ENCODE data around the gene ZDHHC14.

ZDHHC14 gene

DNA sequence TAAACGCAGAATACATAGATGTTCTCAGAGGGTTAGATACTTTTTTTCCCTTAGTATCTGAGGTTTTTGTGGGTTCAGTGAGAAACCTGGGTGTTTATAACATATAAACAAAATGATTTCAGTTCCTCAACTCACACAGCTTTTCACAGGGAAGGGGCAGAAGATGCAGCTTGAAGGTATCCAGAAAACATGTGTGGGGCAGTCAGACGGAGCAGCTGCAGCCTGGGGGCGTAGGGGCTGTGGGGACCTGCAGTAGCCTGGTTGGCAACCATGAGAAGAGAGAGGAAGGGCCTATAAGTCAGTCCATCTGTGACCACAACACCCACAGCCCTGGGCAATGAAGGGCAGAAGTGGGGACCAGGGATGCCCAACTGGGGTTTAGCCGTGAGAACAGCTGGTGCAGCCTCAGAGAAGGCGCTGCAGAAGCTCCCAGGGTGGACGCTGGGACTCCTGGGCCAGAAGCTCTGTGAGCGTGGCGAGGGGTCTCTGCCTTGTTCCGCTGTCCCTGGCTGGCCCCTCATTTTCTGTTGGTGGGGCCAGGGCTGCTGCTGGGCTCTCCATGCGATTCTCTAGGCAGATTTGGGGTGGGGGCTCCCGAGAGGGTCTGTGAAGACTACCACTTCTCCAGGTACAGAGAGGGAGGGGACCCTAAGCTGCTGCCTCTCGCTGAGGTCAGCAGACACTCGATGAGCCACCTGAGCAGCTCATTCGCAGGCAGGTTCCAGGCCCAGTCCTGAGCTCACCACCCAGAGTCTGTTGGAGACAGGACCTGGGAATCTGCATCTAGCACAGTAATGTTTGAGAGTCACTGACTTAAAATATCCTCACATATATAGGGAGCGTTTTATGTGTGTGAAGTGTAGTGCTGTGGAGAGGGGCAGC, 181.2 kb downstream of the ZDHHC14 start:
- H3K27ac ChIP-seq (ENCODE audit: low read depth in 2 of 2, low read length in 2 of 2), result peak overlapping the region; percentile 19 to 52
- H3K9me3 ChIP-seq (ENCODE audit: control insufficient read depth in 2 of 2, low read length in 2 of 2), result no peaks in the 10 kb centered on the region
- H3K27me3 ChIP-seq (ENCODE audit: control insufficient read depth in 2 of 2, insufficient read depth in 2 of 2, low read length in 2 of 2), result no peaks in the 10 kb centered on the region
- H3K4me3 ChIP-seq (ENCODE audit: low read length in 2 of 2), result no peak overlapping the region
- H3K9ac ChIP-seq (ENCODE audit: low read depth in 1 of 2, low read length in 2 of 2), result no peak overlapping the region
- H3K4me1 ChIP-seq (ENCODE audit: control insufficient read depth in 2 of 2, insufficient read depth in 2 of 2, low read length in 2 of 2), result peaks cover 0 to 8% of the 10 kb centered on the region in 2 donors
- H3K36me3 ChIP-seq (ENCODE audit: control insufficient read depth in 2 of 2, insufficient read depth in 2 of 2, low read length in 2 of 2), result no peaks in the 10 kb centered on the region

DNA sequence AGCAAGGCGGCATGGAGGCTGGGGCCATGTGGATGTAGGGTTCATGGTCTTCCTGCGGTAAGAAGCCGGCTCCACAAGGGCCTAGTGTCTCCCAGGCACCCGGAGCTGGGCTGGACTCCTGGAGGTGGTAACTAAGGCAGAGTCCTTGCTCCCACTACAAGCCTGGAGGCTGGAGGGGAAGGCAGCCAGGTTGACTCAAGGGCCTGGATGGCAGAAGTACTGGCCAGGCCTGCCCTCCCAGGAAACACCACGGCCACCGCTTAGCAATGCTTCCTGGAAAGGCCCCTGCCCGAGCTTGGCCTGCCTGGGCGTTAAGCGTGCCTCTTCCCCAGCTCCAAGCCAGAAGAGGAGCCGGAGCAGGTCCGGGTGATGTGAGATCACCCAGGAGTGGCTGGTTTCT, 182.0 kb downstream of the ZDHHC14 start:
- Histone ChIP-seq H3K4me3 (ENCODE audit: low read length in 2 of 2) (no peak overlapping the region), H3K27me3 (ENCODE audit: control insufficient read depth in 2 of 2, insufficient read depth in 2 of 2, low read length in 2 of 2) (no peaks in the 10 kb centered on the region), H3K36me3 (ENCODE audit: control insufficient read depth in 2 of 2, insufficient read depth in 2 of 2, low read length in 2 of 2) (no peaks in the 10 kb centered on the region), H3K27ac (ENCODE audit: low read depth in 2 of 2, low read length in 2 of 2) (peak overlapping the region in 1 of 2 donors; percentile 52), H3K9me3 (ENCODE audit: control insufficient read depth in 2 of 2, low read length in 2 of 2) (no peaks in the 10 kb centered on the region), H3K4me1 (ENCODE audit: control insufficient read depth in 2 of 2, insufficient read depth in 2 of 2, low read length in 2 of 2) (peaks cover 0 to 8% of the 10 kb centered on the region in 2 donors), H3K9ac (ENCODE audit: low read depth in 1 of 2, low read length in 2 of 2) (no peak overlapping the region)

DNA sequence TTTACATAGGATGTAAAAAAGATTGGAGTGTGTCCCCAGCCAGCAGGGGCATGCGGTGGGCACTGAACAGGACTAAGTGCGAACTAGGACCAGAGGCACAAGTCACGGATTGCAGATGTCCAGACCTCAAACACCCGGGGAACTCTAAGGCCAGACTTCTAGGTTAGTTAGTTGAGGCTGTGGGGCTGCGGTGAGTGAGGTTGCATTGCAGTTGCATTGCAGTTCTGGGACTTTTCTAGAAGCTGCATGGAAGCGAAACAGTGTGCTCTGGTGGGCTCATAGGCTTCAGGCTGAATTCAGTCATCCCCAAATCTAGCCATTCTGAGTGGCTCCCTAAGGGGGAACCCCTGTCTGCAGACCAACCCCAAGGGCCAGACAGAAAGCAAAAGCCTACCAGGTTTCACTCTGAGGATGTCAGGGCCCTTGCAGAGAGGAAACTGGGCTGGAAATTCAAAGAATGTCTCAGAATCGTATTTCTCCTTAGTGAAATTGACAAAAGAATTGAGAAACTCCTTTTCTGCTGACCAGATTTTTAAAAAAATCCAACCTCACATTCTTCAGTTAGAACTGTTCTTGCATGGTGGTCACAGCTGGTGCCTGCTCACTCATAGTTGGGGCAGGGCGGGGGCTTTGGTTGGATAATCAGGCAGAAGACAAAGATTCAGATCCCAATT, 182.8 kb downstream of the ZDHHC14 start:
- Histone ChIP-seq H3K9ac (ENCODE audit: low read depth in 1 of 2, low read length in 2 of 2) (no peak overlapping the region), H3K9me3 (ENCODE audit: control insufficient read depth in 2 of 2, low read length in 2 of 2) (no peaks in the 10 kb centered on the region), H3K36me3 (ENCODE audit: control insufficient read depth in 2 of 2, insufficient read depth in 2 of 2, low read length in 2 of 2) (no peaks in the 10 kb centered on the region), H3K4me1 (ENCODE audit: control insufficient read depth in 2 of 2, insufficient read depth in 2 of 2, low read length in 2 of 2) (peaks cover 0 to 8% of the 10 kb centered on the region in 2 donors), H3K27me3 (ENCODE audit: control insufficient read depth in 2 of 2, insufficient read depth in 2 of 2, low read length in 2 of 2) (no peaks in the 10 kb centered on the region), H3K4me3 (ENCODE audit: low read length in 2 of 2) (no peak overlapping the region), H3K27ac (ENCODE audit: low read depth in 2 of 2, low read length in 2 of 2) (no peak overlapping the region)

DNA sequence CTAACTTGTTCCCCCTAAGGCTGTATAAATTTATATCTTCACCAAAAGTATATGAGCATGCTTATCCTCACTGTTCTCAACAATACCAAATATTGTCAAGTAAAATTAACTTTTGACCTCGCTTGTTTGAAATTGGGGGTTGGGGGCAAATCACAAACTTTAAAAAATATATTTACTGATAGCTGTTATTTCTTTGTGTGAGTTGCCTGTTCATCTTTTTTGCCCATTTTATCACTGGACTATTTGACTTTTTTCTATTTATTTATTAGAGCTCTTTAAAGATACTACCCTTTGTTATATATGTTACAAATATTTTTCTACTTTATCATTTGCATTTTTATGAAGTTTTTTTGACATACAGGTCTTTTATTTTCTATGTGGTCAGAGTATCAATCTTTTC, 187.7 kb downstream of the ZDHHC14 start:
- no peaks in the 10 kb centered on the region for H3K4me1 ChIP-seq (ENCODE audit: control insufficient read depth in 2 of 2, insufficient read depth in 2 of 2, low read length in 2 of 2)
- H3K27me3 ChIP-seq (ENCODE audit: control insufficient read depth in 2 of 2, insufficient read depth in 2 of 2, low read length in 2 of 2), result no peaks in the 10 kb centered on the region
- no peak overlapping the region for H3K27ac ChIP-seq (ENCODE audit: low read depth in 2 of 2, low read length in 2 of 2)
- no peak overlapping the region for H3K4me3 ChIP-seq (ENCODE audit: low read length in 2 of 2)
- H3K36me3 ChIP-seq (ENCODE audit: control insufficient read depth in 2 of 2, insufficient read depth in 2 of 2, low read length in 2 of 2), result no peaks in the 10 kb centered on the region
- H3K9ac ChIP-seq (ENCODE audit: low read depth in 1 of 2, low read length in 2 of 2), result no peak overlapping the region
- no peaks in the 10 kb centered on the region for H3K9me3 ChIP-seq (ENCODE audit: control insufficient read depth in 2 of 2, low read length in 2 of 2)

- H3K27ac ChIP-seq (ENCODE audit: low read depth in 2 of 2, low read length in 2 of 2), result no peak overlapping the region
- no peak overlapping the region for H3K4me3 ChIP-seq (ENCODE audit: low read length in 2 of 2)
- no peaks in the 10 kb centered on the region for H3K4me1 ChIP-seq (ENCODE audit: control insufficient read depth in 2 of 2, insufficient read depth in 2 of 2, low read length in 2 of 2)
These were observed 188.6 kb downstream of the ZDHHC14 start for GRCh38 chr6:157569543-157569942.

DNA sequence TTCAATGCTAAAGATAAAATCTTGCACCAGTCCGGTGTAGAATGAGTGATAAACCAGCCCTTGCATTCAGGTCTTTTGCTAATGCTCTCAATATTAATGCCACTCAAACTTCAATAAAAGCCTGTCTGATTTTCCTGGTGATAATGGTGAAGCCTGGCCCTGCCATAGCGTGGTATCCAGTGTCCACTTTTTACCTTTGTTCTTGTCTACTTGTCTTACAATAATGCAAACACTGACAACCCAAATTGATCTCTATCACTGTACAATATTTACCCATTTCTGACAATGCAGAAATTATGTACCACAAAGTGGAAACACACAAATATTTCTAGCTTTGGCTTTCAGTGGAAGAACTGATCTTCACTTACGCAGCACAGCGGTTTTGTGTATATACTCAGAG, 189.1 kb downstream of the ZDHHC14 start:
- H3K4me3 ChIP-seq (ENCODE audit: low read length in 2 of 2), result no peak overlapping the region
- H3K4me1 ChIP-seq (ENCODE audit: control insufficient read depth in 2 of 2, insufficient read depth in 2 of 2, low read length in 2 of 2), result no peaks in the 10 kb centered on the region
- H3K27me3 ChIP-seq (ENCODE audit: control insufficient read depth in 2 of 2, insufficient read depth in 2 of 2, low read length in 2 of 2), result no peaks in the 10 kb centered on the region
- no peak overlapping the region for H3K9ac ChIP-seq (ENCODE audit: low read depth in 1 of 2, low read length in 2 of 2)
- H3K27ac ChIP-seq (ENCODE audit: low read depth in 2 of 2, low read length in 2 of 2), result no peak overlapping the region
- H3K9me3 ChIP-seq (ENCODE audit: control insufficient read depth in 2 of 2, low read length in 2 of 2), result no peaks in the 10 kb centered on the region
- H3K36me3 ChIP-seq (ENCODE audit: control insufficient read depth in 2 of 2, insufficient read depth in 2 of 2, low read length in 2 of 2), result no peaks in the 10 kb centered on the region

More at GRCh38 chr6:157569543-157569942, 188.6 kb downstream of the ZDHHC14 start:
- Histone ChIP-seq H3K36me3 (ENCODE audit: control insufficient read depth in 2 of 2, insufficient read depth in 2 of 2, low read length in 2 of 2) (no peaks in the 10 kb centered on the region), H3K9ac (ENCODE audit: low read depth in 1 of 2, low read length in 2 of 2) (no peak overlapping the region), H3K9me3 (ENCODE audit: control insufficient read depth in 2 of 2, low read length in 2 of 2) (no peaks in the 10 kb centered on the region), H3K27me3 (ENCODE audit: control insufficient read depth in 2 of 2, insufficient read depth in 2 of 2, low read length in 2 of 2) (no peaks in the 10 kb centered on the region)

GRCh38 chr6:157570752-157571151, 189.8 kb downstream of the ZDHHC14 start:
- no peak overlapping the region for H3K9ac ChIP-seq (ENCODE audit: low read depth in 1 of 2, low read length in 2 of 2)
- H3K27ac ChIP-seq (ENCODE audit: low read depth in 2 of 2, low read length in 2 of 2), result no peak overlapping the region
- H3K27me3 ChIP-seq (ENCODE audit: control insufficient read depth in 2 of 2, insufficient read depth in 2 of 2, low read length in 2 of 2), result no peaks in the 10 kb centered on the region

DNA sequence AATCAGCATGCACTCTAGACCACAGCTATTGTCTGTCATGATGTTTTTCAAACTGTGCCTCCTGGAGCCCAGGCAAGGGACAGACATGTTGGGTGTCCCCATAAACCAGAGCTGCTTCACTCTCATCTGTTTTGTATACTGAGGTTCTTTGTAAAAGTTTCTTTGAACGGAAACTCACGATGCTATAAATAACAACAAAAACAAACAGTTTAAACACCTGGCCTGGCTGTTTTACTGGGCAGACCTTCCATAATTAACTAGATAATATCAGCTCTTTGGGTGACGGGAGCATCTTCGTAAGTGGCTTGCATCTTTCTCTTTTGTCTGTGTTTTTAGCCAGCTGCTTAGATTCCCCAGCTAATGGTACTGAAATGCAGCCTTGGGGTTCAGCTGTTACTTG, 190.3 kb downstream of the ZDHHC14 start:
- no peaks in the 10 kb centered on the region for H3K9me3 ChIP-seq (ENCODE audit: control insufficient read depth in 2 of 2, low read length in 2 of 2)
- H3K27me3 ChIP-seq (ENCODE audit: control insufficient read depth in 2 of 2, insufficient read depth in 2 of 2, low read length in 2 of 2), result no peaks in the 10 kb centered on the region
- H3K9ac ChIP-seq (ENCODE audit: low read depth in 1 of 2, low read length in 2 of 2), result no peak overlapping the region
- no peak overlapping the region for H3K4me3 ChIP-seq (ENCODE audit: low read length in 2 of 2)
- no peaks in the 10 kb centered on the region for H3K4me1 ChIP-seq (ENCODE audit: control insufficient read depth in 2 of 2, insufficient read depth in 2 of 2, low read length in 2 of 2)
- peaks cover 0 to 2% of the 10 kb centered on the region in 2 donors for H3K36me3 ChIP-seq (ENCODE audit: control insufficient read depth in 2 of 2, insufficient read depth in 2 of 2, low read length in 2 of 2)
- H3K27ac ChIP-seq (ENCODE audit: low read depth in 2 of 2, low read length in 2 of 2), result no peak overlapping the region

More at GRCh38 chr6:157570752-157571151, 189.8 kb downstream of the ZDHHC14 start:
- no peaks in the 10 kb centered on the region for H3K9me3 ChIP-seq (ENCODE audit: control insufficient read depth in 2 of 2, low read length in 2 of 2)
- no peaks in the 10 kb centered on the region for H3K4me1 ChIP-seq (ENCODE audit: control insufficient read depth in 2 of 2, insufficient read depth in 2 of 2, low read length in 2 of 2)
- H3K4me3 ChIP-seq (ENCODE audit: low read length in 2 of 2), result no peak overlapping the region
- H3K36me3 ChIP-seq (ENCODE audit: control insufficient read depth in 2 of 2, insufficient read depth in 2 of 2, low read length in 2 of 2), result peaks cover 0 to 2% of the 10 kb centered on the region in 2 donors

- Histone ChIP-seq H3K27me3 (ENCODE audit: control insufficient read depth in 2 of 2, insufficient read depth in 2 of 2, low read length in 2 of 2) (no peaks in the 10 kb centered on the region), H3K4me1 (ENCODE audit: control insufficient read depth in 2 of 2, insufficient read depth in 2 of 2, low read length in 2 of 2) (no peaks in the 10 kb centered on the region)
These were observed 191.0 kb downstream of the ZDHHC14 start for GRCh38 chr6:157571950-157572349.

DNA sequence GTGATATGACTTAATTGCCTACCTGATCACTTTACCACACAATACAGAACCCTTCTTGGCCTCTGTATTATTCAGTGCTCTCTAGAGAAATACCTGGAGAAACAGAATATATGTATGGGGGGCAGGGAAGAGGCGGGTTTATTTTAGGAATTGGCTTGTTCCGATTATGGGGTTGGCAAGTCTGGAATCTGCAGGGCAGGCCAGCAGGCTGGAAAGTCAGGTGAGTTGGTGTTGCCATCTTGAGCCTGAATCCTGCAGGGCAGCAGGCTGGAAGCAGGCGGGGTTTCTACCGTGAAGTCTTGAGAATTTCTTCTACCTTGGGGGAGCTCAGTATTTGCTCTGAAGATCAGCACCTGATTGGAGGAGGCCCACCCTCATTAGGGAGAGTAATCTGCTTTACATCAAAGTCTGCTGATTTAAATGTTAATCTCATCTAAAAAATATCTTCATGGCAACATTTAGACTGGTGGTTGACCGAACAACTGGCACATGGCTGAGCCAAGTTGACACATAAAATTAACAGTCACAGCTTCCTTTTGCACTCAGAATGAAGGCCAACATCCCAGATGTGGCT, 193.9 kb downstream of the ZDHHC14 start:
- no peaks in the 10 kb centered on the region for H3K4me1 ChIP-seq (ENCODE audit: control insufficient read depth in 2 of 2, insufficient read depth in 2 of 2, low read length in 2 of 2)
- peaks cover 0 to 2% of the 10 kb centered on the region in 2 donors for H3K36me3 ChIP-seq (ENCODE audit: control insufficient read depth in 2 of 2, insufficient read depth in 2 of 2, low read length in 2 of 2)
- H3K9me3 ChIP-seq (ENCODE audit: control insufficient read depth in 2 of 2, low read length in 2 of 2), result no peaks in the 10 kb centered on the region
- H3K27ac ChIP-seq (ENCODE audit: low read depth in 2 of 2, low read length in 2 of 2), result no peak overlapping the region
- H3K27me3 ChIP-seq (ENCODE audit: control insufficient read depth in 2 of 2, insufficient read depth in 2 of 2, low read length in 2 of 2), result no peaks in the 10 kb centered on the region
- H3K9ac ChIP-seq (ENCODE audit: low read depth in 1 of 2, low read length in 2 of 2), result no peak overlapping the region
- H3K4me3 ChIP-seq (ENCODE audit: low read length in 2 of 2), result no peak overlapping the region

More at GRCh38 chr6:157571950-157572349, 191.0 kb downstream of the ZDHHC14 start:
- no peak overlapping the region for H3K4me3 ChIP-seq (ENCODE audit: low read length in 2 of 2)
- no peaks in the 10 kb centered on the region for H3K9me3 ChIP-seq (ENCODE audit: control insufficient read depth in 2 of 2, low read length in 2 of 2)
- no peak overlapping the region for H3K9ac ChIP-seq (ENCODE audit: low read depth in 1 of 2, low read length in 2 of 2)
- peaks cover 0 to 2% of the 10 kb centered on the region in 2 donors for H3K36me3 ChIP-seq (ENCODE audit: control insufficient read depth in 2 of 2, insufficient read depth in 2 of 2, low read length in 2 of 2)
- H3K27ac ChIP-seq (ENCODE audit: low read depth in 2 of 2, low read length in 2 of 2), result peak overlapping the region in 1 of 2 donors; percentile 16
